Measurements from ENCODE around the gene SRBD1. TPM values are rescaled to one million over a fixed set of nuclear protein-coding genes. Genes with fewer than 3 reads are reported as not detected.

Gene SRBD1
- total and polyA plus RNA-seq, 7 donors = 2.3 to 6.4 (median 4.0) TPM

GRCh38 chr2:45640576-45640975 lies 29.5 kb upstream of the SRBD1 start:
- TF ChIP-seq, protein P1, sequence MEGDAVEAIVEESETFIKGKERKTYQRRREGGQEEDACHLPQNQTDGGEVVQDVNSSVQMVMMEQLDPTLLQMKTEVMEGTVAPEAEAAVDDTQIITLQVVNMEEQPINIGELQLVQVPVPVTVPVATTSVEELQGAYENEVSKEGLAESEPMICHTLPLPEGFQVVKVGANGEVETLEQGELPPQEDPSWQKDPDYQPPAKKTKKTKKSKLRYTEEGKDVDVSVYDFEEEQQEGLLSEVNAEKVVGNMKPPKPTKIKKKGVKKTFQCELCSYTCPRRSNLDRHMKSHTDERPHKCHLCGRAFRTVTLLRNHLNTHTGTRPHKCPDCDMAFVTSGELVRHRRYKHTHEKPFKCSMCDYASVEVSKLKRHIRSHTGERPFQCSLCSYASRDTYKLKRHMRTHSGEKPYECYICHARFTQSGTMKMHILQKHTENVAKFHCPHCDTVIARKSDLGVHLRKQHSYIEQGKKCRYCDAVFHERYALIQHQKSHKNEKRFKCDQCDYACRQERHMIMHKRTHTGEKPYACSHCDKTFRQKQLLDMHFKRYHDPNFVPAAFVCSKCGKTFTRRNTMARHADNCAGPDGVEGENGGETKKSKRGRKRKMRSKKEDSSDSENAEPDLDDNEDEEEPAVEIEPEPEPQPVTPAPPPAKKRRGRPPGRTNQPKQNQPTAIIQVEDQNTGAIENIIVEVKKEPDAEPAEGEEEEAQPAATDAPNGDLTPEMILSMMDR (IDR thresholded peaks at IDR 0.05) = no peak
- Histone ChIP-seq H3K27ac (no peak overlapping the region), H3K4me3 (no peak overlapping the region), H3K9me3 (no peaks in the 10 kb centered on the region), H3K36me3 (ENCODE audit: insufficient read depth in 1 of 2, low read depth in 1 of 2) (no peaks in the 10 kb centered on the region), H3K27me3 (ENCODE audit: insufficient read depth in 3 of 3, low read length in 2 of 3) (peaks cover 0 to 19% (median 0%) of the 10 kb centered on the region in 3 donors), H3K4me1 (peaks cover 7% of the 10 kb centered on the region)
- DNase-seq (no peak), ATAC-seq (no peak)
- intact Hi-C loops (cut with DNase I) = no loop called here
- WGBS, 3 donors = 57 to 67% (median 64%) methylated on average over 2 of the region's 2 CpGs

- no peaks in the 10 kb centered on the region for H3K9me3 ChIP-seq
- TF ChIP-seq, protein P1 (IDR thresholded peaks at IDR 0.05) = no peak
- ATAC-seq = no peak
Measured at GRCh38 chr2:45637440-45637839, 26.4 kb upstream of the SRBD1 start.

GRCh38 chr2:45636008-45636407 lies 24.9 kb upstream of the SRBD1 start:
- WGBS, 3 donors = 84 to 90% (median 86%) methylated on average over 5 of the region's 5 CpGs
- ATAC-seq = no peak
- Histone ChIP-seq H3K9me3 (no peaks in the 10 kb centered on the region), H3K27ac (no peak overlapping the region), H3K27me3 (ENCODE audit: insufficient read depth in 3 of 3, low read length in 2 of 3) (peaks cover 0 to 10% (median 0%) of the 10 kb centered on the region in 3 donors), H3K36me3 (ENCODE audit: insufficient read depth in 1 of 2, low read depth in 1 of 2) (no peaks in the 10 kb centered on the region), H3K4me3 (no peak overlapping the region), H3K4me1 (no peaks in the 10 kb centered on the region)
- intact Hi-C loops (cut with DNase I) = no loop called here
- TF ChIP-seq, protein P1 (IDR thresholded peaks at IDR 0.05) = no peak
- DNase-seq = no peak

More at GRCh38 chr2:45637440-45637839, 26.4 kb upstream of the SRBD1 start:
- no peaks in the 10 kb centered on the region for H3K4me1 ChIP-seq
- WGBS, 3 donors = 78 to 89% (median 83%) methylated on average over 5 of the region's 5 CpGs
- H3K27ac ChIP-seq = no peak overlapping the region
- H3K36me3 ChIP-seq (ENCODE audit: insufficient read depth in 1 of 2, low read depth in 1 of 2) = no peaks in the 10 kb centered on the region
- no peak for DNase-seq
- peaks cover 0 to 11% (median 0%) of the 10 kb centered on the region in 3 donors for H3K27me3 ChIP-seq (ENCODE audit: insufficient read depth in 3 of 3, low read length in 2 of 3)
- intact Hi-C loops (cut with DNase I) = no loop called here
- no peak overlapping the region for H3K4me3 ChIP-seq

DNA sequence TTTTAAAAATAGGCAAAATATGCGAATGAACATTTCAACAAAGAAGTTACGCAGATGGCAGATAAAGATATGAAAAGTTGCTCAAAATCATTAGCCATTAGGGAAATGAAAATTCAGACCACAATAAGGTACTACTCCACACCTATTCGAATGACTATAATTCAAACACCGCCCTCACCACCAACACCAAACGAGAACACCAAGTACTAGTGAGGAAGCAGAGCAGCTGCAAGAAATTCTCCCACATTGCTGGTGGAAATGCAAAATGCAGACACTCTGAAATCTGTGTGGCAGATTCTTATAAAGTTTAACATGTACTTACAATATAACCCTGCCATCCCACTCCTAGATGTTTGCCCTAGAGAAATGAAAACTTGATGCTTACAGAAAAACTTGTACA lies 23.2 kb upstream of the SRBD1 start:
- Histone ChIP-seq H3K27ac (no peak overlapping the region), H3K36me3 (ENCODE audit: insufficient read depth in 1 of 2, low read depth in 1 of 2) (no peaks in the 10 kb centered on the region), H3K4me1 (no peaks in the 10 kb centered on the region), H3K9me3 (no peaks in the 10 kb centered on the region), H3K27me3 (ENCODE audit: insufficient read depth in 3 of 3, low read length in 2 of 3) (peaks cover 0 to 8% (median 0%) of the 10 kb centered on the region in 3 donors), H3K4me3 (no peak overlapping the region)
- DNase-seq (no peak), ATAC-seq (no peak)
- 84 to 91% (median 87%) methylated on average over 5 of the region's 5 CpGs for WGBS, 3 donors
- intact Hi-C loops (cut with DNase I) = no loop called here
- TF ChIP-seq, protein P1 (IDR thresholded peaks at IDR 0.05) = no peak

GRCh38 chr2:45631955-45632354 lies 20.9 kb upstream of the SRBD1 start:
- DNase-seq (no peak), ATAC-seq (no peak)
- WGBS, 3 donors = 57 to 75% (median 69%) methylated on average over 3 of the region's 3 CpGs
- Histone ChIP-seq H3K36me3 (ENCODE audit: insufficient read depth in 1 of 2, low read depth in 1 of 2) (no peaks in the 10 kb centered on the region), H3K4me3 (no peak overlapping the region), H3K4me1 (no peaks in the 10 kb centered on the region), H3K27me3 (ENCODE audit: insufficient read depth in 3 of 3, low read length in 2 of 3) (no peaks in the 10 kb centered on the region), H3K9me3 (no peaks in the 10 kb centered on the region), H3K27ac (no peak overlapping the region)
- TF ChIP-seq, protein P1 (IDR thresholded peaks at IDR 0.05) = no peak
- intact Hi-C loops (cut with DNase I) = no loop called here

All from psoas muscle (tissue), 8 donors.